NCI-H2081 treated with DMSO at 0.1 percent for 48 hours (cell line): ENCODE results near the gene BCL2L14.

Experiments
- DNase-seq: peaks from one replicate; lab custom pipeline; 2025; lab: John Stamatoyannopoulos, UW

The BCL2L14 gene, protein sequence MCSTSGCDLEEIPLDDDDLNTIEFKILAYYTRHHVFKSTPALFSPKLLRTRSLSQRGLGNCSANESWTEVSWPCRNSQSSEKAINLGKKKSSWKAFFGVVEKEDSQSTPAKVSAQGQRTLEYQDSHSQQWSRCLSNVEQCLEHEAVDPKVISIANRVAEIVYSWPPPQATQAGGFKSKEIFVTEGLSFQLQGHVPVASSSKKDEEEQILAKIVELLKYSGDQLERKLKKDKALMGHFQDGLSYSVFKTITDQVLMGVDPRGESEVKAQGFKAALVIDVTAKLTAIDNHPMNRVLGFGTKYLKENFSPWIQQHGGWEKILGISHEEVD

DNA sequence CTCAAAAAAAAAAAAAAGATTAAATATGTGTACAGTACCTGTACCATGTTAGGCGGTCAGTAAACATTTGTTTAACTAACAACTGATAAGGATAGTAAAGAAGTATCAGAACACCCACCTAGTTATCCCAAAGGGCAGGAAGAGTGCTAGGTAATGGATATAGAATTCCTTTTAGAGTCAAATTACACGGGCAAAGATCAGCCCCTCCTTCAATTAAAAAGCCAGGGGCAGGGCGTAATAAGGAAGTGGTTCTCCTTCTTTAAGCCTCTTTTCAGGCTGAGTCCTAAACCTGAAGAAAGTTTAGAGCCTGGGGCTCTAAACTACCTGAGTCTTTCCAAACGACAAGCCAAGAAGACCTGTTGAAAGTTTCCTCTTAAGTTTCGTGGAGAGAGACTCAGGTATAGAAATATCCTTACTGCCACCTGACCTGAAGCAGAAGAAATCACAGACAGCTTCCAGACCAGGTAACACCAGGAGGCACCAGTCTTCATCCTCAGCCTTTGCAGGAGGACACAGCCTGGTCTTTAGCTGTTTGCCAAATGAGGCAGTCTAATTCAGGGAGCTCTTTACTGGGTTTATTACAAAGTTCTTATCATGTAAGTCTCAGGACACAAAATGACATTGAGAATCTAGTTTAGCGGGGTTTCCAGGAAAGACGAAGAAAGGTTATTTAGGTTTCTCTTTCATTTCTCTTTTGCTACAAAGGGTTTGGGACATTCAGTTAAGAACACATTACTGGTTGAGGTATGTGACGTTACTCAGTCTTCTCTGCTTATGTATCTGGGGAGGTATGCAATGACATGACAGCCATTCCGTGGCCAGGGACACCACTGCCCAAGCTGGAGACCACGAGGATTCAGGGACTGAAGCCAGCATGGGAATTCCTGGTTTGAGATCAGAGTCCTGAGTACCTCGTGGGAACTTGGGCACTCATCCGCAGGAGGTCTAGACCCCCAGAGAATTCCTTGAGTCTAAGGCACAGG, at the start of gene BCL2L14:
BCL2L14 (plus strand) TSS at position 266 of the 983 bp plus-strand sequence. CDS start 8,367 bp downstream, outside the sequence.
- DNase-seq, result no peak

DNA sequence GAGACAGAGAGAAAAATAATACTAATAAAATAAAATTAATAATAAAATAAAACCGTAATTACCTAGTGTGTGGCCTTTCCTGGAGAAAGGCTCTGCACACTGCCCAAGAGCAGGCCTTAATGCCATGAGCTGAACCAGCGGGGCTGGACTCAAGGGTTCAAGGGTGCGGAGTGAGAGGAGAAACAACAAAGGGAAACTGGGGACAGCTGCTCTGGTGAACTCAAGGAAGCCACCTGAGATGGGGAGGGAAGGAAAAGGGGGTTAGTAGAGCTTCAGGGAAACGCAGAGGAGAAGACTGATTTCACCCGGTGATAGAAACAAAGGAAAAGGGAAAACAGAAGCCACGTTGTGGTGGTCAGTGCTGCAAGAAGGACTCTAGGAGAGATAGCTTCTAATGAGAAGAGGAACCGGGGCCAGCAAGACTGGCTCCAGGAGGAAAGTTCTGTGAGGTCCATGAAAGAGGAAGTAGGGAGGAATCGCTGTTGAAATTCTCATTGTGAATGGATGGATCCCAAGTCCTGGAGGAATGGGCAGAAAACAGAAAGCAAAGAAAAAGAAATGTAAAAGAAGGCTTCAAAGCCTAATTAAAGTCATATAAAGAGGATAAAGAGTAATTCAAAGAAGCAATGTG, 48.3 kb upstream of the BCL2L14 start:
- DNase-seq, result no peak

DNA sequence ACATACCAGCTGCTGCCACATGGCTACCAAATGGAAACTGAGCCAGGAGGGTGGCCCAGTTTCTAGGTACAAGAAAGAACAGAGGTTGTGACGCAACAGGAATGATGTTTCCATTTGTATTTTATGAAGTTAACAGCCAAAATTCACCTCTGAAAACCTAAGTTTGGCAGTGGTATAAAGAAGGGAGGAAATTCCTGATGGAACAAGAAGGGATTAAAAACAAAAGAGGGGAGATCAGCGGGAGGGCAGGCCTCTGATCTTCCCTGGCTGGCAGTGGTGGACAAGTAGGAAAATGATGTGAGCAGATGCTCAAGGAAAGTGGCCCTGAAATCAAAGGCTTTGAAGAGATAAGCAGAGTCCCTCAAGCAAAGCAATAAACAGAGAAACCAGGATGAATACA, 47.3 kb upstream of the BCL2L14 start:
- no peak for DNase-seq

DNA sequence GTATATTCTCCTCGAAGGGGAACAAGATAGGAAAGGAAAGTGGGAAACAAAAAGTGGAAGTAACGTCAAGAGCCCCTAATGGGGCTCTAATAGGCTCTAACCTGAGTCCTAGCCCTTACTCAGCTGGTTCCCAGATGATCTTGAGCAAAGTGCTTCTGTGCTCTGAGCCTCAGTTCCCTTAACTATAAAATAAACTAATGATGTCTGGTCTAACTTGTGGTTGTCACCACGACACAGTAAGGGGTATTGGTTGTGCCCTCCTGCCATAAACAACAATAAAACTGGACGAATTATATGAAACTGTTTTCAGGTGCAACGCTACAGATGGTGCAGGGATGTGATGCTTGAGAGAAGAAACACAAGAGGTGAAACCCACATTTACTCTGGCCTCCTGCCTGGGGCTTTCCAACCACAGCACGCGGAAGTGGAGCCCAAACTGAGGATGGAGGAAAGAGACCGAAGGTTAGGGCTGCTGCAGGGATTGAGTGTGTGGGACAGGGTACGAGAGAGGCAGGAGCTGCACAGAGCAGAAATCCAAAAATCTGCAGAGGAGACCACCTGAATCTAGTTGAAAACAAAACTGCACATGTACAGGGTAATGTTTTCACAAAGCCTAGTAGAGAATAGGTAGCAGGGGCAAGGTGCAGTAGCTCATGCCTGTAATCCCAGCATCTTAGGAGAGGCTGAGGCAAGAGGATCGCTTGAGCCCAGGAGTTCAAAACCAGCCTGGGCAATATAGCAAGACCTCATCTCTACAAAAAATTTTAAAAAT, 45.6 kb upstream of the BCL2L14 start:
- no peak for DNase-seq

DNA sequence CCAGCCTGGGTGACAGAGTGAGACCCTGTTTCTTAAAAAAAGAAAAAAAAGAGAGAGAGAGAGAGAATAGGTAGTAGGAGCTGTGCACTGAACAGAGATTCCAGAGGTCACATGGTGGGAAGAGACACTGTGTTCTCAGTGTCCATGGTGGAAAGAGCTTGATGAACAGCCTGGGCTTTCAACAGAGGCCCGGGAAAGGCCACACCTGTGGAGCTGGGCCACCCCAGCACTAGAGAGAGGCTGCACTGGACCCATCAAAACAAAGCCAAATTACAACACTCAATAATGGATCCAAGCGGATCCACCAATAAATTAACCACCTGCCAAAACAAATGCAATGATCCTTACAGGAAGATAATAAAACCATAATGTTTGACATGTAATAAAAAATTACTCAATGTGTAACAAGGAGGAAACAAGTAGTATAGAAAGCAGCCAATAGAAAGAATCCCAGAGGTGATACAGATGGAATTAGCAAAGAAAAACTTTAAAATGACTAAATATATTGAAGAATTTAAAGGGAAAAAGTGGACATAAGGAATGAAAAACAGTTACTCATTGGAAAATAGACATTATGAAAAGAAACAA, 44.8 kb upstream of the BCL2L14 start:
- DNase-seq, result no peak

DNA sequence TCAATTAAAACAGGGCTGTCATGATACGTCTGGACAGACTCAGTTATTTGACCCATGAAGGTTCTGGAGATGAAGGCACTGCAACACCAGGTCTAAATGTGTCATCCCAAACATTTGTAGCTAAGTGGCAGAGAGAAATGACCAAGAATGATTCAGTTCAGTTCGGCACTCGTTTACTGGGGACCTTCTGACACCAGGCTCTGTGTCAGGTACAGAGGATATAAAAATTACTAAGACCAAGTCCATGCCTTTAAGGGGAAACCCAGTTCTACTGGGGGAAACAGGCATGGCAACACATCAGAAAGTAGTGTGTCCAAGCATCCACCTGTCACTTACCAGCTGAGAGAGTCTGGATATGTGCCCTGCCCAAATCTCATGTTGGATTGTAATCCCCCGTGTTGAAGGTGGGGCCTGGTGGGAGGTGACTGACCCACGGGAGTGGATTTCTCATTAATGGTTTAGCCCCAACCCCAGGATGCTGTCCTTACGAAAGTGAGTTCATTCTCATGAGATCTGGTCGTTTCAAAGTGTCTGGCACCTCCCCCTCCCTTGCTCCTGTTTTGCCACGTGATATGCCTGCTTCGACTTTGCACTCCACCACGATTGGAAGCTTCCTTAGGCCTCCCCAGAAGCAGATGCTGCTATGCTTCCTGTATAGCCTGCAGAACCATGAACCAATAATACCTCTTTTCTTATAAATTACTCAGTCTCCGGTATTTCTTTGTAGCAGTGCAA, 41.9 kb upstream of the BCL2L14 start:
- no peak for DNase-seq

DNA sequence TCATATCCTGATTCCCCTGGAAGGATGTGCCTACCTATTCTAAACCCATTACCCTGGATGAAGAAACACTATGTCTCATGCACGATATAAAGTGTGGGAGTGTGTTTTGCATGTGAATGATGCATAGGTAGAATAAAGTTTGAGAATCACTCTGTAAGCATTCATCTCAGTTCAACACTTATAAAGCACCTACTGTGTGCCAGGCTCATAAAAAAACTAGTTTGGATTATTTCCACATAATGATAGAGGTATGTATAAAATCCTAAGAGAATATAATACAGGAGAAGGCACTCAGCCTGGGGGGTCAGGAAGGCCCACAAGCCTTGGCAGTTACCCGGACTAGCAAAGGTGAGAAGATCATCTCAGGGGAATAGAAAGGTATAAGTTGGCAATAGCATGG, 41.1 kb upstream of the BCL2L14 start:
- no peak for DNase-seq

DNA sequence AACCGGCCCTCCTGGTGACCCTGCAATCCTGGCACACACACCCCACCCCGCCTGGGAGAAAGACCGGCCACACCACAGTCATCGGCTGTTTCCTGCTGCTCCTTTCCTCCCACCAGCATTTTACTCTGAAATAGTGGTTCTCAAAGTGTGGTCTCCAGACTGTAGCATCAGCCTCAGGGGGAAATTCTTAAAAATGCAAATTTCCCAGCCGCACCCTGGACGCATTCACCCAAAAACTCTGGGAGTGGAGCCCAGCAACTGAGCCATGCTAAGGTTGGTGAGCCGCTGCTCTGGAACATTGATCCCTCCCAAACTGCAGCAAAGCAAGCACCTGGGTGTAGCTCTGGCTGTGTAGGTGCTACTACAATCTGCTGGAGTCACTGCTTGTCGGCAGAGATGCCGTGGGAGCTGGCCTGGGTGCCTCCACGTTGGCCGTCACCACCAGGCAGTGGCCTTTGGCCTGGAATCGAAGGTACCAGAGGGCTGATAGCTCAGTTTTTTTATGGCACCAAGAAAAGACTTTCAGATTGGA, 38.4 kb upstream of the BCL2L14 start:
- no peak for DNase-seq

DNA sequence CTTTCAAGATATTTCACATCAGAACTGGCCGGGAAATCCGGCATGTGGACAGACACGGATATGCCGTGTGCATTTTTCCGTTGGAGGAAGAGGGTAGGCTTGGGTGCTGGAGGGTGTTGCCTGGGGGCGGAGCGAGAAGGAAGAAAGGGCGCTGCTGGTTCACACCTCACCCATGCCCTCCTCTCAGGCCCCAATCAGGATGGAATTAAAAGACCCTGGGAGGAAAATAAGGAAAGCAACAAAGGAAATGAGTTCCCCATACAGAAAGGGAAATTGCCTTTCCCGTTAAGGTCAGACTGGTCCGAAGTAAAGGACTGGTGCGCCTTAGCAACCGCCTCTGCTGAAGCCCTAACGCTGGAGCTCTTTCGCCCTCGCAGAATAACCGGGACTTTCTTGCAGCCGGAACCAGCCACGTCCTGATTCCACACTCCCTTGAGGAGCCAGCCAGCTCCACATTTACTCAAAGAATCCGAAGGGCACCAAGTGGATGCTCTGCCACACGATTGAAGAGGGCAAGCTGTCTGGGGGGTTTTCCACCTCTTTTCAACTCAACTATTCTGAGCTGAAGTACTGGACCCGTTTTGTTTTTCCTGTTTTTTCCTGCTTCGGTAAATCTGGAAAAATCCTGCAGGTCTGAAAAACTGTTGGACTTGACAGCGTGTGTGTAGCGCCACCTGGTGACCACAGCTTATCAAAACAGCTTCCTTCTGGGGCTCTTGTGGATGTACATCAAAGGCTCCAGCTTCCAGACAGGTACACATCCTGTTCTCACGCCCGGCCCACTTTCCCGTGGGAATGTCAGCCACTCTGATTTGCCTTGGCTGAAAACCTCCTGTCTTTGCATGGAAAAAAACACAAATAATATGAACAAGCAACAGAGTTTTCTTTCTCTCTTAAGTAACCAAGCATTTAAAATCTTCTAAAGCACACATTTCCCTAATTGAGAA, 37.6 kb upstream of the BCL2L14 start:
- peak; percentile 58 for DNase-seq

DNA sequence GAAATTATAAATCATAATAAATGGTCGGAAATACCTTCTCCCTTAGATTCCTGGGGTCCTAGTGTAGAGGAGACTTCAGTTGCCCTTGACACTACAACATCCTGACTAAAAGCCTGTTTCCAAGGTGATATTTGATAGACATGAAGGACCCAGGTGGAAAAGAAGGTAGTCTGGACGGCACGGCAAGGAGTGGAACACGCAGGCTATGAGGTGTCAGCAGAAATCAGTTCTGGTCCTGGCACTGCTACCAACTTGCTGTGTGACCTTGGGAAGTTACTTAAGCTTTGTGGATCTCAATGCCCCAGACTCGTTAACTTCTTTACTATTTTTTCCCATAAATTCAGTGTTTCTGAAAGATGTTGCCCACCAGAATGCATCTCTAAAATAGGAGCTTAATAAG, 36.9 kb upstream of the BCL2L14 start:
- no peak for DNase-seq

DNA sequence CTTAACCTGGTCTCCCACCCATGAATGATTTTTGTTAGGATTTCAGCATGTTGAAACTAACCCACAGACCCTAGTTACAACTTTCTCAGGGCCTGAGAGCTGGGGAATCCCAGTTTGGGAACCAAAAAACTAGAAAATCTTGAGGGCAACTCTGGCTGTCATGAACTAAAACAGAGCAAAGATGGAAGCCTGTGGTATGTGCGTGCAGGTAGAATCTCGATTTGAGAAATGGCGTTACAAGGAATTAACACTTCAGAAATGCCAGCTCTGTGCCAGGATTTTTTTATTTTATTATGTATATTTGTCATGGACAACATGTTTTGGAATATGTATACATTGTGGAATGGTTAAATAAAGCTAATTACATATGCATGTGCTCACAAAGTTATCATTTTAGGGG, 36.4 kb upstream of the BCL2L14 start:
- no peak for DNase-seq

DNA sequence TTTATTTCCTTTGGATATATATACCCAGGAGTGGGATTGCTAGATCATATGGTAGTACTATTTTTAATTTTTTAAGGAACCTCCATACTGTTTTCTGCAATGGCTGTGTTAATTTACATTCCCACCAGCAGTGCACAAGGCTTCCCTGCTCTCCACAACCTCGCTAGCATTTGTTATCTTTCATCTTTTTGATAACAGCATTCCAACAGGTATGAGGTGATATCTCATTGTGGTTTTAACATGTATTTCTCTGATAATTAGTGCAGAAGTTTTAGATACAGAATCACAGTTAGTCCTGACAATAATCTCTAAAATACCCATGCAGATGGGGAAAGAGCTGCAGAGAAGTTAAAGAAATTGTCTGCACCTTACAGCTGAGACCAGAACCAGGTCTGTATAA, 35.5 kb upstream of the BCL2L14 start:
- no peak for DNase-seq

DNA sequence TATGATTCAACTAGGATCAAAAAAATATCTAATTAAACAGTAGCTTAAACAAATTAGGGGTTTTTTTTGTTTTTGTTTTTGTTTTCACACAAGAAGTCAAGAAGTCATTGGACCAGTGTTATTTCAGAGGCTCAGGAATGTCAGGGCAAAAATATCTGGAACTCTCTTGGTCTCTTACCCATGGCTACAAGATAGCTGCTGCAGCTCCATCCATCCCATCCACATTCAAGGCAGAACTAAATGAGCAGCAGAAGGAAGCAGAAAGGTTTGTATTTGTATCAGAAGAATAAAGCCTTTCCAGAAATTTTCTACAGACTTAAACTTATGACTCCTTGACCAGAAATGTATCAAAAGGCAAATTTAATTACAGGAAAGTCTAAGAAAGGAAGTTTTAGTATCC, 33.8 kb upstream of the BCL2L14 start:
- no peak for DNase-seq

DNA sequence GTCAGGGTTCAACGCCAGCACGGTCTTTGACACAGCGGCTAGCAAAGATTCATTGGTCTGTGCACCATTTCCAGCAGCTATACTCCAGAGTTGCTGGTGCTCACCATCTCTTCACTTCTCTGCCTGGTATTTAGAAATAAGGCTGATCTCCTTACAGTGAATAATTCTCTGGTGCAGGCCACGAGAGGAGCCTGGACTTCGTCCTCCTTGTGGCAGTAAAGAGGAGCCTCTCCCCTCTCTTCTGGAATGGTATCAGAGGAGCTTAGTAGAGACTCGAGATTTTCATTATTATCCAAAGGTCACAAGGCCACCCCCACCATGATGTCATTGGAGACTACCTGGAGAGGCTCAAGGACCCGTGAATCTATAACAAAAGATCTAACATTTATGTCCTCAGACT, 30.8 kb upstream of the BCL2L14 start:
- no peak for DNase-seq

DNA sequence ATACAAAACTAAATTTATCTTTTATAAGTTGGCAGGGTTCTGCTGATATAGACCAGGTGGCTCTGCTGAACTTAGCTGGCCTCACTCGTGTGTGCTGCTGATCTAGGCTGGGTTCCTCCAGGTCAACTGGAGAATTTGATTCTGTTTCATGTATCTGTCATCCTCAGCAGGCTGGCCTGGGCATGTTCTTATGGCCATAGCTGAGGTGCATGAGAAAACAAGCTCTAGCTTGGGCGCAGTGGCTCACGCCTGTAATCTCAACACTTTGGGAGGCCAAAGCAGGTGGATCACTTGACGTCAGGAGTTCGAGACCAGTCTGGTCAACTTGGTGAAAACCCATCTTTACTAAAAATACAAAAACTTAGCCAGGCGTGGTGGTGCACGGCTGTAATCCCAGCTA, 24.3 kb upstream of the BCL2L14 start:
- DNase-seq, result no peak

DNA sequence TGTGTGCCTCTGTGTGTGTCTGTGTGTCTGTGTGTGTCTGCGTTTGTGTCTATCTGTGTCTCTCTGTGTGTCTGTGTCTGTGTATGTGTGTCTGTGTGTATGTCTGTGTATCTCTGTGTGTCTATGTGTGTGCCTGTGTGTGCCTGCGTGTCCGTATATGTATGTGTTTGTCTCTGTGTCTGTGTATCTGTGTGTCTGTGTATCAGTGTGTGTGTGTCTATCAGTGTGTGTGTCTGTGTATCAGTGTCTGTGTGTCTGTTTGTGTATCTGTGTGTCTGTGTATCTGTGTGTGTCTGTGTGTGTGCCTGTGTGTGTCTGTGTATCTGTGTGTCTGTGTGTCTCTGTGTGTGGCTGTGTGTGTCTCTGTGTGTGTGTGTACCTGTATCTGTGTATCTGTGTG, 23.1 kb upstream of the BCL2L14 start:
- no peak for DNase-seq

DNA sequence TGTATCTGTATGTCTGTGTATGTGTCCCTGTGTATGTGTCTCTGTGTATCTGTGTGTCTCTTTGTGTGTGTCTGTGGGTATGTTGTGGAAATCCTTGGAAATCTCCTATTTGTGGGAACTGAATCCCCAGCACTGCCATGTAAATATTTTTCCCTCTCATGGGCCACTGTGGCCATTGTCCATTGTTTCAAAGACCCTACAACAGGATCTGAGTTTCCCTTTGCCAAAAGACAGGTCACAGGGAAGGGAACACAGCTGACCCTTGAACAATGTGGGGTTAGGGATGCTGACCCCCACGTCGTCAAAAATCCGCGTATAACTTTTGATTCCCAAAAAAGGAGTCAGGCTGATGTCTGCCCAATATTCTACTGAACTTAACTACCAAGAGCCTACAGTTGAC, 22.5 kb upstream of the BCL2L14 start:
- DNase-seq, result no peak

DNA sequence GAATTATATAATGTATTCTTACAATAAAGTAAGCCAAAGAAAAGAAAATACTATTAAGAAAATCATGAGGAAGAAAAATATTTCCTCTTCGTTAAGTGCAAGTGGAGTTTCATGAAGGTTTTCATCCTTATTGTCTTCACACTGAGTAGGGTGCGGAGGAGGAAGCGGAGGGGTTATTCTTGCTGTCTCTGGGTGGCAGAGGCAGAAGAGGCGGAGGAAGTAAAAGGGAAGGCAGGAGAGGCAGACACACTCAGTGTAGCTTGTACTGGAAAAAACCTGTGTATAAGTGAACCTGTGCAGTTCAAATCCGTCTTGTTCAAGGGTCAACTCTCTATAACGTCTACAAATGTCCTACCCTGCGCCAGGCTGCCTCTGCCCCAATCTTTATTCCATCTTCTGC, 22.0 kb upstream of the BCL2L14 start:
- DNase-seq, result no peak

DNA sequence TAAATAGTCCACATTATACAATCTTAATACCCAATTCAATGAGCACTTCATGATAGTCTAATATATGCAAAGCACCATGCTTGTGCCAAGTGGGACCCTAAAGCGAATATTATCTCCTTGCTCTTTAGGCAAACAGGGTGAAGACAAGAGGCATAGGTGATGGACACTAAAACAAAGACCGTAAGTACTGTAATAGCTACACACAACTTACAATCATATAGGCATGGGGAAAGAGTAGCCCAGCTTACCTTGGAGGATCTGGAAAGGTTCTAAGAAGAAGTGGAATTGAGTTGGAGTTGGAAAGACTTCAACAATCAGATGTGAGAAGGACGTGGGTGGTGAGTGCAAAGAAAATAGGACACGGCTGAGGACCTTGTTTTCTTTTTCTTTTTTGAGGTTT, 19.1 kb upstream of the BCL2L14 start:
- no peak for DNase-seq
